ACHN (cell line): ENCODE data around the gene FAM177A1.

Experiments
- DNase-seq: peaks from one replicate; pipeline ENCODE4 v3.0.0-alpha.2; 2015
- in situ Hi-C: cut with HindIII; loops from 2 replicates; pipeline ENCODE4 v1.10.0; 2017; ENCODE audit warnings: low sequenced_read_pairs, low pct_ligation_motif_present, low pct_unique_long_range_greater_than_20kb

FAM177A1 gene

DNA sequence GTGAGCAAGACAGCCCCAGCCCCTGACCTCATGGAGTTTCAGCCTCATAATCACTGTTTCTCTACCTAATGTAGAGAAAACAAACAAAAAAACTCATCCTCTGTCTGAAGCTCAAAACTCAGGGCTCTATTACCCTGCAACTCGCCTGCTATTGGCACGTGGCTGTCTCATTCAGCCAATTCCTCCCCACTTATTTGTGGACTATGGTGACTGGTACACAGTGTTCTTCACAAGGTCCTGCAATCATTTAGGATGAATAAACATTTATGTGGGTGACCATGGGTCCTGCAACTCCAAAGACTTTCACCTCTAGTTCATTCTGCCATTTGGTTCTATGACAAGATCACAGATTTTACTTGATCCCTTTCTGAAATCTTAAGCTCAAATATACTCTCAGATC is 71.0 kb downstream of the FAM177A1 start:
- DNase-seq, result no peak
- in situ Hi-C loops, result no loop called here

DNA sequence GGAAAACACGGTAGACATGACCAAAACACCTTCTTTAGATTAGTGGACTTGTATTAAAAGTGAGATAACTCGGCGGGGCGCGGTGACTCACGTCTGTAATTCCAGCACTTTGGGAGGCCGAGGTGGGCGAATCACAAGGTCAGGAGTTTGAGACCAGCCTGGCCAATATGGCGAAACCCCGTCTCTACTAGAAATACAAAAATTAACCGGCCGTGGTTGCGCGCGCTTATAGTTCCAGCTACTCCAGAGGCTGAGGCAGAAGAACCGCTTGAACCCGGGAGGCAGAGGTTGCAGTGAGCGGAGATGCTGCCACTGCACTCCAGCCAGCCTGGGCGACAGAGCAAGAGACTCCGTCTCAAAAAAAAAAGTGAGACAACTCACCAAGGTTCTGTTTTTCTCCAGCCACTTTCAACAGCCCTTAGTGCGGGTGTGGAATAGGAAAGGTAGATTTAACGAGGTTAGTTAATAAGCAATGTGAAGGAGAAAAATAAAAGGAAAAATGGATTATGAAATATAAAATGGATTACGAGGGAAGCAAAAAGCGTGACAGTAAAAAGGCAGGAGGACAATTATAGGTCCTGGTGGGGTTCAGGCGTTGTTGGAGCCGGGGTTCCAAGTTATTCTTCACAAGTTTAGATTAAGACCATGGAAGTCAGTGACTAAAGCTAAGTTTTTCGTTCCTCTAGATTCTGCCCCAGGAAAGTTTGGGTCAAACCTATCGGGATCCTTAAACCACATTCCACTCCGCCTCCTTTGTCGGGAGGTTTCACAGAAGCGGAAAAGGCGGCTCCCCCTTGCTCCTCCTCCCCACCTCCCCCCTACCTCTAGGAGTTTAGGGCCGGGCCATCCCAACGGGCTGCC is 75.2 kb downstream of the FAM177A1 start:
- DNase-seq, result peak; percentile 28
- in situ Hi-C loops, result no loop called here

DNA sequence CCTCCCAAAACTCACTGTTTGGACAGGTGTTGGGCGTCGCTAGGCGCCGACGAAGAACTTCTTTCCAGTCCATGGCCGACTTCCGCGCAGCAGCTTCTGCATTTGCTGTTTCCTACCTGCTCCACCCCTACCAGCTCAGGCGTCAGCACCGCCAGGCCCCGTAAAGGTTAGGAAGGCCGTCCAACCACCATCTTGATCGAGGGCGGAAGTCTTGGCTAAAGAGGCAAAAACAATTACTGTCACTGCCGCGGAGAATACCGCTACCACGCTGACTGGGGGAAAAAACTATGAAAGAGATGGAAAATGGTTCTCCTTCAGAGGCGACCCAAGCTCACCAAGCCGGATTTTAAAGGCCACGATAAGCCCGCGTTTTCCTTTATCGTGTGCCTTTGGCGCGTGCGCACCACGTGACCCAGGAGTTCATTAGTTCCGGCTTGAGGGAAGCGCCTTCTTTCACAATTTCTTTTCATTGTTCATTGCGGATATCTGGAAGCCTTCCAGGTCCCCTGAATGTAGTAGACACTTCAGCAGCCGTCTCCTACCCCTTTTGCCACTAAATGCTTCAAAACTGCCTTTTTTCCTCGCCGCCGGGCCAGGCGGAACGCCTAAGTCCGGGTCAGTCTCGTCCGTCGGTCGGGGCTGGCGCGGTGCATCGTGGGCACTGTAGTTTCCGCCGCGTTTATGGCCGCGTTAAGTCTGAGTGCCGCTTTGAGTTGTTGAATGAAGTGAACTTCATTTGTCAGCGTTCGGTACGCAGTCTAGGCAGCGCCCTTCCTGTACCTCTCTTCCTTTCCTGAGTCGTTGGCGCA is 76.0 kb downstream of the FAM177A1 start, which contains the start of the genes PPP2R3C and PRORP:
Gene PPP2R3C (minus strand): TSS at position 104 of the 809 bp plus-strand sequence. CDS start 31 bp downstream, at position 73.
Gene PRORP (plus strand): TSS at position 666 of the 809 bp plus-strand sequence. CDS start 694 bp downstream, outside the sequence.
- in situ Hi-C loops, result no loop called here
- peak; percentile 97 for DNase-seq

DNA sequence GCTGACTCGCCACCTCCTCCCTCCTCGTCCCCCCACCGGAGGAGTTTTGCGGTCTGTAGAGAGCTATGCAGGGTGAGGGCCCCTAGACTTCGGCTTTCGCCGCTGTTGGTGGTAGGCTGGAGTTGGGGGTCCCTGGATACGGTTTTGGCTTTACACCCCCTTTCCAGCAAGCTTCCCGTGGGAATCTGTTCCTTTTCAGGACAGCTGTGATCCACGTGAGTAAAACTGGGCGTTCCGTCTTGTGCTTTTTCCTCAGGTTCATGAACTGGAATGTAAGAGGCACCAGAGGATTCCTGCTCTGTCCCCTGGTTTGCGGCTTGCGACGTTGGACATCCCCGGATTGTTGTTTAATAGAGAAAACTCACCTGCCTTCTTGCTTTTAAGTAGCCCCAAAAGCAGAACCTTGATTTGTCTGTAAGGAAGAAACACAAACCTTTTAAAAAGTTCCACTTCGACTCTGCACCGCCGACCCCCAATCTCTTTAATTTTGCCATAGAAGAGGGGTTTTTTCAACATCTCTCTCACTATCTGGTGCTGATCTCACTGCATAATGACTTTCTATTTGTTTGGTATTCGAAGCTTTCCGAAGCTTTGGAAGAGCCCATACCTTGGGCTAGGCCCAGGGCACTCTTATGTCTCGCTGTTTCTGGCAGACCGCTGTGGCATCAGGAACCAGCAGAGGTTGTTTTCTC is 76.8 kb downstream of the FAM177A1 start:
- peak; percentile 5 for DNase-seq
- in situ Hi-C loops, result no loop called here

DNA sequence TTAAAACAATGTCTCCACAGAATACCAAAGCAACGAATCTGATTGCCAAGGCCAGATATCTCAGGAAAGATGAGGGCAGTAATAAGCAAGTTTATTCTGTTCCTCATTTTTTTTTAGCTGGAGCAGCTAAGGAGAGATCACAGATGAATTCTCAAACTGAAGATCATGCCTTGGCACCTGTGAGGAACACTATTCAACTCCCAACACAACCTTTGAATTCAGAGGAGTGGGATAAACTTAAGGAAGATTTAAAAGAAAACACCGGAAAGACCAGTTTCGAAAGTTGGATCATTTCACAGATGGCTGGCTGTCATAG is 77.3 kb downstream of the FAM177A1 start:
- in situ Hi-C loops, result no loop called here
- no peak for DNase-seq

DNA sequence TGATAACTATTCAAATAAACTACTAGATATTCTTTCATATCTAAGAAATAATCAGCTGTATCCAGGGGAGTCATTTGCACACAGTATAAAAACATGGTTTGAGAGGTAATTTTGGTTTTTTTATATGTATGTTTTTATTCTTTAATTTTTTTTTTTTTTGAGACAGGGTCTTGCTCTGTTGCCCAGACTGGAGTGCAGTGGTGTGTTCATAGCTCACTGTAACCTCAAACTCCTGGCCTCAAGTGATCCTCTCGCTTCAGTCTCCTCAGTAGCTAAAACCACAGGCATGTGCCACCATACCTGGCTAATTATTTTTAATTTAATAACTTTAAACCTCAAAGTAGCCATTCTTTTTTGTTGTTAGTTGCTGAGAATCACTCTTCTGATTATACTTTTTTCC is 78.1 kb downstream of the FAM177A1 start:
- no peak for DNase-seq
- in situ Hi-C loops, result no loop called here
